ENCODE measurements around the gene ABLIM1. TPM values are rescaled to one million over a fixed set of nuclear protein-coding genes. Genes with fewer than 3 reads are reported as not detected.

Gene ABLIM1
- total RNA-seq, 1 experiment from 2014 or later: 274 TPM

DNA sequence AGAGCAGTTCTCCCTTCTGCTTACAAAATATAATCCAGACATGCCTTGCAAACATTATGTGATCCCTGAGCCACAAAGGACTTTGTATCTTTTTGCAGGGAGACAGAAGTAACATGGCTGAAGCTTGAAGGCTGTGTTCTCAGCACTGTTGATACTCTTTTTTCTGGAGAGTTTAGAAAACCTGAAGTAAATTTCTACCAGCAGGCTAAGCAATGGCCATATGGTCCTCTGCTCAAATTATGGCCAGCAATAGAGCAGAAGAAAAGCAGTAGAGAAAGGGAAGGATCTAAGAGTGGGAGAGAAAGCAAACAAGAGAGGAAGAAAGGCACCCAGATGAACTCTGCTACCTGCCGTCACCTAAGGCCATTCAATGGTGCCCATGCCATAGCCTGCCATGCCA, 98.4 kb downstream of the ABLIM1 start:
- Histone ChIP-seq H3K27me3 (ENCODE audit: control insufficient read depth, insufficient read depth, low read length) (no peaks in the 10 kb centered on the region), H3K36me3 (ENCODE audit: control insufficient read depth, insufficient read depth, low read length) (0 out of 2 replicates have a peak, but pooled peaks cover 2% of the 10 kb centered on the region), H3K9me3 (ENCODE audit: control insufficient read depth, insufficient read depth, low read depth, low read length) (peaks cover 13% of the 10 kb centered on the region), H3K27ac (ENCODE audit: low read length) (no peak overlapping the region), H3K4me1 (ENCODE audit: control insufficient read depth, insufficient read depth, low read length) (no peaks in the 10 kb centered on the region), H3K4me3 (ENCODE audit: low read depth in 2 of 2, low read length in 2 of 2) (no peak overlapping the region)
- BruUV-seq (replicated peaks): no TSS peak
- in situ Hi-C loops (cut with HindIII; ENCODE audit: low pct_unique_long_range_greater_than_20kb, low sequenced_read_pairs) (no loop called here), intact Hi-C loops (cut with micrococcal nuclease; ENCODE audit: unreplicated experiment) (no loop called here)
- CTCF ChIA-PET: no interaction called here
- ATAC-seq: no peak
- DNase-seq (ENCODE audit: low read depth, low spot score): no peak
- POLR2A ChIA-PET: no interaction called here
- TF ChIP-seq, protein P1, sequence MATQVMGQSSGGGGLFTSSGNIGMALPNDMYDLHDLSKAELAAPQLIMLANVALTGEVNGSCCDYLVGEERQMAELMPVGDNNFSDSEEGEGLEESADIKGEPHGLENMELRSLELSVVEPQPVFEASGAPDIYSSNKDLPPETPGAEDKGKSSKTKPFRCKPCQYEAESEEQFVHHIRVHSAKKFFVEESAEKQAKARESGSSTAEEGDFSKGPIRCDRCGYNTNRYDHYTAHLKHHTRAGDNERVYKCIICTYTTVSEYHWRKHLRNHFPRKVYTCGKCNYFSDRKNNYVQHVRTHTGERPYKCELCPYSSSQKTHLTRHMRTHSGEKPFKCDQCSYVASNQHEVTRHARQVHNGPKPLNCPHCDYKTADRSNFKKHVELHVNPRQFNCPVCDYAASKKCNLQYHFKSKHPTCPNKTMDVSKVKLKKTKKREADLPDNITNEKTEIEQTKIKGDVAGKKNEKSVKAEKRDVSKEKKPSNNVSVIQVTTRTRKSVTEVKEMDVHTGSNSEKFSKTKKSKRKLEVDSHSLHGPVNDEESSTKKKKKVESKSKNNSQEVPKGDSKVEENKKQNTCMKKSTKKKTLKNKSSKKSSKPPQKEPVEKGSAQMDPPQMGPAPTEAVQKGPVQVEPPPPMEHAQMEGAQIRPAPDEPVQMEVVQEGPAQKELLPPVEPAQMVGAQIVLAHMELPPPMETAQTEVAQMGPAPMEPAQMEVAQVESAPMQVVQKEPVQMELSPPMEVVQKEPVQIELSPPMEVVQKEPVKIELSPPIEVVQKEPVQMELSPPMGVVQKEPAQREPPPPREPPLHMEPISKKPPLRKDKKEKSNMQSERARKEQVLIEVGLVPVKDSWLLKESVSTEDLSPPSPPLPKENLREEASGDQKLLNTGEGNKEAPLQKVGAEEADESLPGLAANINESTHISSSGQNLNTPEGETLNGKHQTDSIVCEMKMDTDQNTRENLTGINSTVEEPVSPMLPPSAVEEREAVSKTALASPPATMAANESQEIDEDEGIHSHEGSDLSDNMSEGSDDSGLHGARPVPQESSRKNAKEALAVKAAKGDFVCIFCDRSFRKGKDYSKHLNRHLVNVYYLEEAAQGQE (IDR thresholded peaks at IDR 0.05; ENCODE audit: insufficient read depth in 1 of 2, low read depth in 2 of 2, low read length in 1 of 2): no peak
- TF ChIP-seq TCF7L2 (IDR thresholded peaks at IDR 0.05; ENCODE audit: low read depth, low read length) (no peak), SIN3A (IDR thresholded peaks at IDR 0.05; ENCODE audit: borderline replicate concordance, insufficient read depth, low read depth, low read length) (no peak), POLR2AphosphoS5 (IDR thresholded peaks at IDR 0.05; ENCODE audit: low read depth, low read length) (no peak)

DNA sequence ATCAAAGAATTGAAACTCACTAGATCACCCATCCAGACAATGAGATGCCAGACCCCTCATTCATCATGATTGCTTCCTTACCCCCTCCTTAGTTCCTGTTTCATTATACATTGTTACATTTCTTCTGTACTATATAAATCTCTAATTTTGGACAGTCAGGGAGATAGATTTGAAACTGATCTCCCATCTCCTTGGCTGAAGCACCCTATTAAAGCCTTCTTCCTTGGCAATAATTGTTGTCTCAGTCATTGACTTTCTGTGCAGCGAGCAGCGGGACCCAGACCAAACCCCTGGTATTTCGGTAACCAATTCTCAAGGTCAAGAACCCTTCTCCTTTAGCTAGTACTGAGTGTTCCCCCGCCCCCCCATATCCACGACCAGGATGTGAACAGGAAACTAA, 100.2 kb downstream of the ABLIM1 start:
- Histone ChIP-seq H3K4me1 (ENCODE audit: control insufficient read depth, insufficient read depth, low read length) (peaks cover 7% of the 10 kb centered on the region; the same call in 1 of the 2 replicates), H3K9me3 (ENCODE audit: control insufficient read depth, insufficient read depth, low read depth, low read length) (peaks cover 13% of the 10 kb centered on the region), H3K27me3 (ENCODE audit: control insufficient read depth, insufficient read depth, low read length) (no peaks in the 10 kb centered on the region), H3K36me3 (ENCODE audit: control insufficient read depth, insufficient read depth, low read length) (no peaks in the 10 kb centered on the region), H3K27ac (ENCODE audit: low read length) (no peak overlapping the region), H3K4me3 (ENCODE audit: low read depth in 2 of 2, low read length in 2 of 2) (no peak overlapping the region)
- in situ Hi-C loops (cut with HindIII; ENCODE audit: low pct_unique_long_range_greater_than_20kb, low sequenced_read_pairs) (no loop called here), intact Hi-C loops (cut with micrococcal nuclease; ENCODE audit: unreplicated experiment) (no loop called here)
- no peak for ATAC-seq
- CTCF ChIA-PET: interaction anchor here (0.6 kb wide), 1 partner anchor 16 kb away, joined by 16 read pairs; no protein-coding TSS in a partner anchor
- no peak for DNase-seq (ENCODE audit: low read depth, low spot score)
- no TSS peak for BruUV-seq (replicated peaks)
- TF ChIP-seq POLR2AphosphoS5 (IDR thresholded peaks at IDR 0.05; ENCODE audit: low read depth, low read length) (no peak), TCF7L2 (IDR thresholded peaks at IDR 0.05; ENCODE audit: low read depth, low read length) (no peak), SIN3A (IDR thresholded peaks at IDR 0.05; ENCODE audit: borderline replicate concordance, insufficient read depth, low read depth, low read length) (no peak)
- TF ChIP-seq, protein P1 (IDR thresholded peaks at IDR 0.05; ENCODE audit: insufficient read depth in 1 of 2, low read depth in 2 of 2, low read length in 1 of 2): no peak
- TF ChIP-seq, protein P2, sequence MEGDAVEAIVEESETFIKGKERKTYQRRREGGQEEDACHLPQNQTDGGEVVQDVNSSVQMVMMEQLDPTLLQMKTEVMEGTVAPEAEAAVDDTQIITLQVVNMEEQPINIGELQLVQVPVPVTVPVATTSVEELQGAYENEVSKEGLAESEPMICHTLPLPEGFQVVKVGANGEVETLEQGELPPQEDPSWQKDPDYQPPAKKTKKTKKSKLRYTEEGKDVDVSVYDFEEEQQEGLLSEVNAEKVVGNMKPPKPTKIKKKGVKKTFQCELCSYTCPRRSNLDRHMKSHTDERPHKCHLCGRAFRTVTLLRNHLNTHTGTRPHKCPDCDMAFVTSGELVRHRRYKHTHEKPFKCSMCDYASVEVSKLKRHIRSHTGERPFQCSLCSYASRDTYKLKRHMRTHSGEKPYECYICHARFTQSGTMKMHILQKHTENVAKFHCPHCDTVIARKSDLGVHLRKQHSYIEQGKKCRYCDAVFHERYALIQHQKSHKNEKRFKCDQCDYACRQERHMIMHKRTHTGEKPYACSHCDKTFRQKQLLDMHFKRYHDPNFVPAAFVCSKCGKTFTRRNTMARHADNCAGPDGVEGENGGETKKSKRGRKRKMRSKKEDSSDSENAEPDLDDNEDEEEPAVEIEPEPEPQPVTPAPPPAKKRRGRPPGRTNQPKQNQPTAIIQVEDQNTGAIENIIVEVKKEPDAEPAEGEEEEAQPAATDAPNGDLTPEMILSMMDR (IDR thresholded peaks at IDR 0.05): no peak
- POLR2A ChIA-PET: no interaction called here

Data from Panc1 (cell line).